Measurements from ENCODE around the gene MMP23B.
A peak's percentile ranks its signal among the peaks of the same experiment; 100 is the strongest.
"Not testable (repeated sequence)": the region's sequence is repeated elsewhere in the genome, so short reads cannot be mapped to it uniquely, and the experiment has no call there.

Gene MMP23B

GRCh38 chr1:1627829-1628753 is 3.9 kb upstream of the MMP23B start:
- Histone ChIP-seq H3K36me3 (ENCODE audit: control insufficient read depth, insufficient read depth, low read length) (no peaks in the 10 kb centered on the region), H3K27ac (ENCODE audit: low read depth, low read length) (no peak overlapping the region), H3K9ac (ENCODE audit: low read depth, low read length) (no peak overlapping the region), H3K27me3 (ENCODE audit: control insufficient read depth, insufficient read depth, low read length) (peaks cover 21% of the 10 kb centered on the region), H3K4me3 (ENCODE audit: low read depth, low read length) (no peak overlapping the region), H3K9me3 (ENCODE audit: control insufficient read depth, insufficient read depth, low read length) (no peaks in the 10 kb centered on the region), H3K4me1 (ENCODE audit: control insufficient read depth, insufficient read depth, low read length) (no peaks in the 10 kb centered on the region; the same call in 1 of the 2 replicates)

- Histone ChIP-seq H3K4me1 (ENCODE audit: control insufficient read depth, insufficient read depth, low read length) (no peaks in the 10 kb centered on the region; the same call in 1 of the 2 replicates), H3K9me3 (ENCODE audit: control insufficient read depth, insufficient read depth, low read length) (no peaks in the 10 kb centered on the region), H3K4me3 (ENCODE audit: low read depth, low read length) (peak overlapping the region; percentile 47), H3K27me3 (ENCODE audit: control insufficient read depth, insufficient read depth, low read length) (peaks cover 21% of the 10 kb centered on the region), H3K9ac (ENCODE audit: low read depth, low read length) (no peak overlapping the region), H3K36me3 (ENCODE audit: control insufficient read depth, insufficient read depth, low read length) (no peaks in the 10 kb centered on the region), H3K27ac (ENCODE audit: low read depth, low read length) (no peak overlapping the region)
These were observed 3.1 kb upstream of the MMP23B start for GRCh38 chr1:1628754-1629429.

- Histone ChIP-seq H3K9ac (ENCODE audit: low read depth, low read length) (no peak overlapping the region), H3K27ac (ENCODE audit: low read depth, low read length) (no peak overlapping the region), H3K36me3 (ENCODE audit: control insufficient read depth, insufficient read depth, low read length) (no peaks in the 10 kb centered on the region), H3K27me3 (ENCODE audit: control insufficient read depth, insufficient read depth, low read length) (peaks cover 21% of the 10 kb centered on the region), H3K4me3 (ENCODE audit: low read depth, low read length) (peak overlapping the region; percentile 47), H3K9me3 (ENCODE audit: control insufficient read depth, insufficient read depth, low read length) (no peaks in the 10 kb centered on the region), H3K4me1 (ENCODE audit: control insufficient read depth, insufficient read depth, low read length) (no peaks in the 10 kb centered on the region; the same call in 1 of the 2 replicates)
These were observed 2.4 kb upstream of the MMP23B start for GRCh38 chr1:1629430-1630190.

- no peaks in the 10 kb centered on the region; the same call in 1 of the 2 replicates for H3K4me1 ChIP-seq (ENCODE audit: control insufficient read depth, insufficient read depth, low read length)
- no peak overlapping the region for H3K4me3 ChIP-seq (ENCODE audit: low read depth, low read length)
- peaks cover 21% of the 10 kb centered on the region for H3K27me3 ChIP-seq (ENCODE audit: control insufficient read depth, insufficient read depth, low read length)
- H3K9ac ChIP-seq (ENCODE audit: low read depth, low read length), result no peak overlapping the region
- H3K27ac ChIP-seq (ENCODE audit: low read depth, low read length), result no peak overlapping the region
- H3K9me3 ChIP-seq (ENCODE audit: control insufficient read depth, insufficient read depth, low read length), result no peaks in the 10 kb centered on the region
- no peaks in the 10 kb centered on the region for H3K36me3 ChIP-seq (ENCODE audit: control insufficient read depth, insufficient read depth, low read length)
These were observed 1.6 kb upstream of the MMP23B start for GRCh38 chr1:1630191-1630964.

GRCh38 chr1:1630965-1631781 is 800 bp upstream of the MMP23B start:
- Histone ChIP-seq H3K36me3 (ENCODE audit: control insufficient read depth, insufficient read depth, low read length) (no peaks in the 10 kb centered on the region), H3K27me3 (ENCODE audit: control insufficient read depth, insufficient read depth, low read length) (peaks cover 21% of the 10 kb centered on the region), H3K9me3 (ENCODE audit: control insufficient read depth, insufficient read depth, low read length) (no peaks in the 10 kb centered on the region), H3K9ac (ENCODE audit: low read depth, low read length) (no peak overlapping the region), H3K27ac (ENCODE audit: low read depth, low read length) (no peak overlapping the region), H3K4me3 (ENCODE audit: low read depth, low read length) (peak overlapping the region; percentile 46; the same call in 1 of the 2 replicates), H3K4me1 (ENCODE audit: control insufficient read depth, insufficient read depth, low read length) (no peaks in the 10 kb centered on the region; the same call in 1 of the 2 replicates)

- not testable (repeated sequence) for H3K4me3 ChIP-seq (ENCODE audit: low read depth, low read length); H3K9me3 ChIP-seq (ENCODE audit: control insufficient read depth, insufficient read depth, low read length); H3K4me1 ChIP-seq (ENCODE audit: control insufficient read depth, insufficient read depth, low read length); H3K27ac ChIP-seq (ENCODE audit: low read depth, low read length); H3K9ac ChIP-seq (ENCODE audit: low read depth, low read length)
- Histone ChIP-seq H3K27me3 (ENCODE audit: control insufficient read depth, insufficient read depth, low read length) (peaks cover 21% of the 10 kb centered on the region), H3K36me3 (ENCODE audit: control insufficient read depth, insufficient read depth, low read length) (peaks cover 12% of the 10 kb centered on the region)
These were observed 1.4 kb downstream of the MMP23B start for GRCh38 chr1:1633409-1633808.

- peaks cover 21% of the 10 kb centered on the region for H3K27me3 ChIP-seq (ENCODE audit: control insufficient read depth, insufficient read depth, low read length)
- not testable (repeated sequence) for H3K9me3 ChIP-seq (ENCODE audit: control insufficient read depth, insufficient read depth, low read length); H3K4me1 ChIP-seq (ENCODE audit: control insufficient read depth, insufficient read depth, low read length); H3K9ac ChIP-seq (ENCODE audit: low read depth, low read length); H3K27ac ChIP-seq (ENCODE audit: low read depth, low read length); H3K4me3 ChIP-seq (ENCODE audit: low read depth, low read length)
- peaks cover 14% of the 10 kb centered on the region for H3K36me3 ChIP-seq (ENCODE audit: control insufficient read depth, insufficient read depth, low read length)
These were observed 2.6 kb downstream of the MMP23B start for GRCh38 chr1:1634613-1635012.

- not testable (repeated sequence) for H3K9me3 ChIP-seq (ENCODE audit: control insufficient read depth, insufficient read depth, low read length); H3K9ac ChIP-seq (ENCODE audit: low read depth, low read length); H3K4me1 ChIP-seq (ENCODE audit: control insufficient read depth, insufficient read depth, low read length); H3K4me3 ChIP-seq (ENCODE audit: low read depth, low read length); H3K27me3 ChIP-seq (ENCODE audit: control insufficient read depth, insufficient read depth, low read length); H3K27ac ChIP-seq (ENCODE audit: low read depth, low read length)
- H3K36me3 ChIP-seq (ENCODE audit: control insufficient read depth, insufficient read depth, low read length), result peaks cover 14% of the 10 kb centered on the region
These were observed 4.9 kb downstream of the MMP23B start for GRCh38 chr1:1636621-1637478.

- not testable (repeated sequence) for H3K4me3 ChIP-seq (ENCODE audit: low read depth, low read length); H3K9ac ChIP-seq (ENCODE audit: low read depth, low read length); H3K4me1 ChIP-seq (ENCODE audit: control insufficient read depth, insufficient read depth, low read length); H3K27me3 ChIP-seq (ENCODE audit: control insufficient read depth, insufficient read depth, low read length); H3K27ac ChIP-seq (ENCODE audit: low read depth, low read length); H3K9me3 ChIP-seq (ENCODE audit: control insufficient read depth, insufficient read depth, low read length)
- peaks cover 14% of the 10 kb centered on the region for H3K36me3 ChIP-seq (ENCODE audit: control insufficient read depth, insufficient read depth, low read length)
These were observed 5.5 kb downstream of the MMP23B start for GRCh38 chr1:1637479-1637875.

All from HUES48 (cell line).